Epidermal melanocyte (primary cell): ENCODE measurements around the gene GRK2.
"Not testable (repeated sequence)": the region's sequence is repeated elsewhere in the genome, so short reads cannot be mapped to it uniquely, and the experiment has no call there.

ENCODE experiments used
- DNase-seq: peaks from one replicate; pipeline ENCODE4 v3.0.0; 2011; ENCODE audit warnings: low spot score; ENCODE audit not compliant: insufficient read length

GRK2 gene

GRCh38 chr11:67266449-67267187 is at the start of gene GRK2:
GRK2 (plus strand) TSS chr11:67266473; CDS start chr11:67266700, 227 bp downstream.
- DNase-seq = no peak

DNA sequence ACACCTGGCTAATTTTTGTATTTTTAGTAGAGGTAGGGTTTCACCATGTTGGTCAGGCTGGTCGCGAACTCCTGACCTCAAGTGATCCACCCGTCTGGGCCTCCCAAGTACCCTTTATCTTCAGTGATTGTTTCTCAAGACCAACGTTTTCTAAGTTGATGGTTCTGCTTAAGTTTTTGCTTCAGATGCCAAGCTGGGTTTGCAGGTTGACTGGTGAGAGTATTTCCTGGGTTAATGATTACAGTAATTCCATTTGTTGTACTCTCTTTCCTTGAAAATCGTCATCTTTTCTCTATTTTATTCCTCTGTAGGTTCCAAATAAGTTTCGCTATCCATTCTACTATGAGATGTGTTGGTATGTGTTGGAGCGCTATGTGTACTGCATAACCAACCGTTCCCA is 38.5 kb upstream of the GRK2 start:
- DNase-seq = no peak

DNA sequence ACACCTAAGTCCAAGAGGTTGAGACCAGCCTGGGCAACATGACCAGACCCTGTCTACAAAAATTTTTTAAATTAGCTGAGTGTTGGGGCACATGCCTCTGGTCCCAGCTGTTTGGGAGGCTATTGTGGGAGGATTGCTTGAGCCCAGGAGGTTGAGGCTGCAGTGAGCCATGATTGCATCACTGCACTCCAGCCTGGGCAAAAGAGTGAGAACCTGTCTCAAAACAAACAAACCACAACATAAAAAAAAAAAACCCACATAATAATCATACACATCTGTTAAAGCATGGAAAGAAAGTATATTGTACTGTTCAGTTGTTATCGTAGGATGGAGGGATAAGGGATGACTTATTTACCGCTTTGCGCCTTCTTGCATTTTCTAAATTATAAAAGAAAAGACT is 35.9 kb upstream of the GRK2 start:
- DNase-seq = no peak

GRCh38 chr11:67230886-67231285 is 35.4 kb upstream of the GRK2 start:
- DNase-seq = no peak

DNA sequence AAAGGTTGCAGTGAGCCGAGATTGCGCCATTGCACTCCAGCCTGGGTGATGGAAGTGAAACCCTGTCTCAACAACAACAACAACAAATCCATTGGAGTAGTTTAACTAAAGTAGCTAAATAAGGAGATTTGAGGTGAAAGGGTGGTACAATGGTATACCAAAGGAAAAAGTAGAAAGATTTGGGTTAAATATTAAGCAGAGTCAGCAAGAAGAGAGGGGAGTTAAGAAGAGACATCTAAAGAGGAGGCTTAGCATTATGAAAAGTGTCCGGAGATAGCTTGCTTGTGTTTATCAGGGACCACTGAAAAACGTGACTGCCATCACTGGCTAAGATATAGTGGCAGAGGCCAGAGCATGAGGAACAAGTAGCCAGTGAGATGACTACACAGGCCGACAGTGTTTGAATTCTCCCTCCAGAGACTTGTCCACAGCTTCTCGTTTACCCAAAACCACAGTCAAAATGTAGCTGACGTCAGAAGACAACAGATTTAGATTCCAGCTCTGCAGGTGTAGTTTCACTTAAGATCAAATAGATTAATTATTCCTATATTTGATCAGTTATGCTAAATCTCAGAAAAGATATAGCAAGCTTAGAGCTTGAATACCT is 32.6 kb upstream of the GRK2 start:
- no peak for DNase-seq

DNA sequence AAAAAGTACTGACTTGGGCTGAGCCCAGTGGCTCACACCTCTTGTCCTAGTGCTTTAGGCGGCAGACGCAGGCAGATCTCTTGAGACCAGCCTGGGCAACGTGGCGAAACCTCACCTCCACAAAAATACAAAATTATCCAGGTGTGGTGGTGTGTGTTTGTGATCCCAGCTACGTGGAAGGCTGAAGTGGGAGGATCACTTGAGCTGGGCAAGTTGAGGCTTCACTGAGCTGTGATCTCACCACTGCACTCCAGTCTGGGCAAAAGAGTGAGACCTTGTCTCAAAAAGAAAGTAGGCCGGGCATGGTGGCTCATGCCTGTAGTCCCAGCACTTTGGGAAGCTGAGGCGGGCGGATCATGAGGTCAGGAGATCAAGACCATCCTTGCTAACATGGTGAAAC is 31.7 kb upstream of the GRK2 start:
- DNase-seq = not testable (repeated sequence)

DNA sequence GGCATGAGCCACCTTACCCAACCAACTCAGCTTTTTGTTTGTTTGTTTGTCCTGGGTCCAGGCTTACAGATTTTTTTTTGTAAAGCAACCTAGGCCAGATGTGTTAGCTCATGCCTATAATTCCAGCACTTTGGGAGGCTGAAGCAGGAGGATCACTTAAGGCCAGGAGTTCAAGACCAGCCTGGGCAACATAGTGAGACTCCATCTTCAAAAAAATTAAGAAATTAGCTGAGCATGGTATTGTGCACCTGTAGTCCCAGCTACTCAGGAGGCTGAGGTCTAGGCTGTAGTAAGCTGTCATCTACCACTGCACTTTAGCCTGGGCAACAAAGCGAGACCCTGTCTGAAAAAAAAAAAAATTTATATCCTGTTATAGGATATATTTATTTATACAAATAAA is 28.7 kb upstream of the GRK2 start:
- DNase-seq = no peak

DNA sequence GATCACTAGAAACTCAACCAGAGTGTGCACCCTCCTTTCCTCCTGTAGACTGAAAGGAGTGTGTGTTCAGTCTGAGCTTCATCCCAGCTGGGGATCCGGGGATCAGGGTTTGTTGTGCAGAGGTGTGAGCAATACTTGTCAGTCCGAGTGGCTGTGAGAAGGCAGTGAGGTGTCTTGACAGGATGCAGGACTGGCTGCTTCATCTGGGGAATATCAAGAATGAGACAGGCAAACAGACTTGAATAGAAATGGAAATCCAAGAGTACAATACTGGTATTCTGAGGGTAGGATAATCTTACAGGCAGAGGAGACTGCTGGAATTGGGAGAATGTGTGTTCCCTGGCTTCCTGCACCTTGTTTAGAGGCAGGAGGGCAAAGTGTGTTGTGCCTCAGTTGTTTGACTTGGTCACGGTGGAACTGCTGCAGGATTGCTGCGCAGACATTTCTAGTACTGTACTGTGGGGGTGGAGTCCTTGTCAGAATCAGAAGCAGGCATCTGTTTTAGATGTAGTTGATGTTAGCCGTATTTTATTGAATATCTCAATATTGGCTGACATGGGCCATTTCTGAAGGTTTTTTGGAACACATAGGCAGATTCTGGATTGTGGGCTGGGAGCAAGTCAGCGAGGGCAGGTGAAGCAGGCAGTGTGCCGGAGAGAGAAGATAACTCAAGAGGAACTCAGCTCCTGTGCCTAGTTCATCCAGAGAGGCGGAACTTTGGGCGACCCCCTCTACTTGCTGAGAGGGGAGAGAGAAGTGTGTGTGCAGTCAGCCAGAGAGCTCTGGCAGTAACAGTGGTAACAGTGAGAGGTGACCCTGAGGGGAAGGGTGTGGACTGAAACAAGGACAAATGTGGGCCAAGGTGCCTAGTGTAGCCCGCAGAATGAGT is 27.1 kb upstream of the GRK2 start:
- DNase-seq = no peak

DNA sequence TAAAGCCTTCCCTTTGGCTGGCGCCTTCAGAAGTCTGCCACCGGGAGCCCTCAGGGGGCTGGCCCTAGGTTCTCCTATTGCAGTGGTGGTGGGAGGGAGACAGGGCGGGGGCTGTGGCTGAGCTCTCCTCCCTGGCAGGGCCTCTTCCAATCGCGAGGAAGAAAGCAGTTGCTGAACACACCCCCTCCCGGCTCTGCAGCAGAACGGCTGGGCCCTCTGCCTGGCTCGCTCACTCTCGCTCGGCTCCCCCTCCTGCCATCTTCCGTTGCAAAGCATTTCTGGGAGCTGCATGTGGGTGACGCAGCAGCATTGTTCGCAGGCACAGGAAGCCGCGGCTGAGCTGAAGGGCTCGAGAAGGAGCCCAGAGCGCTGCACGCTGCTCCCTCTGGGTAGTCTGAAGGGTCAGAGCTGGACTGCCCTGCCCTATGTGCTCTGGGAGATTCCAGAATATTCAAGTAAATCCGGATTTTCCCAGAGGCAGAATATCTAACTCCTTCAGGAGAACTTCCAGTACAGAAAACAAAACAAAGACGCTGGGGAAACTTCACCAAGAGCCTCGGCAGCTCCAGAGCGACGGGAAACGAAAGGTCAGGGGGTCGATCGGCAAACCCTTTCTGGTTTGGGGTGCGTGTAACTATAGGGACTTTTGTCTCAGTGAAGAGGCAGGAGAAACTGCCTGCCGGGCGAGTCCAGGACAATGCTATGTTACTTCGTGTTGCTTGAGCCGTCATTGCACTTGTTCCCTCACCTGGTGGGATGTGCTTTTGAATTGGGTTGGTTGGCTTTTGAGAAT is 26.3 kb upstream of the GRK2 start:
- DNase-seq = peak; percentile 76

DNA sequence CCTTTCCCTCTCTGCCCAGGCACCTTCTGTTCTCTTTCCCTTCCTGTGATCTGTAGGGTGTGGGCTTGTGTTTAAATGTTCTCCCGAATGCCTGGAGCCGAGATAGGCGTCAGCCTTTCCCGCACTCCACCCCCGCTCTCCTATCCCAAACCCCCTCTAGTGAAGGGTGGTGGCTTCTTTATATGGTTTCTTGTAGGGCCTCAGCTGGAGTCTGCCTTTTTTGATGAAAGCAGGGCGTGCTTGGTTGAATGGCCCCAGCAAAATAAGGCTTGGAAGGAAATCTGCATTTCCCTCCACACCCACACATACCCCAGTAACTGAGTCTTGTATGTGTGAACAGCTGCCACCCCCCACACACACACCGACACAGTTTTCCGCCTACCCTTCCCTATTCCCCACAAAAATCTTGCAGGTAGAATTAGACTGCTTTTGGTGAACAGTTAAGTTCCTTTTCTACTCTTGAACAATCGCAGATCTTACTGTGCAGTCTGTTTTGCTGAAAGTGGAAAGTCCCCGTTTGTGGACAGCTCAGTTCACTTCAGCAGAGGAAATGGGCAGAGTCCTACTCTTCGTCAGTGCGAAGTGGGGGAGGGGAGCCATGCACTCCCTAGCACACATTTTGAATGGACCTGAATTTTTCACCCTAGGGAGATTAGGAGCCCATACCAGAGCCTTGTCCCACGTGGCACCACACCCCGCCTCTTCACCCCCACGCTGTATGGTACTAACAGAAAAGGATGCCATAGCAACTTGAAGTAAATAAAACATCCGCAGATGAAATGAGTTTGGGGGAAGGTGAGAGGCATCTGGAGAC is 25.5 kb upstream of the GRK2 start:
- no peak for DNase-seq

- DNase-seq = no peak
Observed at GRCh38 chr11:67242548-67242947, 23.7 kb upstream of the GRK2 start.

GRCh38 chr11:67243051-67243450 is 23.2 kb upstream of the GRK2 start:
- DNase-seq = no peak

- DNase-seq = no peak
Observed at GRCh38 chr11:67245046-67245445, 21.2 kb upstream of the GRK2 start.

- DNase-seq = no peak
Observed at GRCh38 chr11:67247946-67248550, 18.2 kb upstream of the GRK2 start.

DNA sequence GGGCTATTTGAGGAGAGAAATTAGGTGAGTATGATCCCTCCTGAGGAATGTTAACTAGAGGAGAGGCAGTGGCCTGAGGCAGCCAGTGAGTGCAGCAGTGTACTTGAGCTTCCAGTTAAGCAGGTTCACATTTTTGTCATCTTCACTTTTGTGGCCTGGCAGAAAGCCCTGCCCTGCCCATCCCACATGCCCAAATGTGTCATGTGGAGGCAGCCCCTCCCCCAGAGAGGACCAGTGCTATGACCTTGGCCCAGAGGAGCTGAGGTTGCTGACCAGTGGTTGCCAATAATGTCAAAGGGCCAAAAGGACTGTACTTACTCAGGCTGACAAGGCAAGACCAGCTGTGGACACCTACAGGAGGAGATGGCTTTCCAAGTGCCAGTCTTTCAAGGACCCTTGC is 17.6 kb upstream of the GRK2 start:
- no peak for DNase-seq

DNA sequence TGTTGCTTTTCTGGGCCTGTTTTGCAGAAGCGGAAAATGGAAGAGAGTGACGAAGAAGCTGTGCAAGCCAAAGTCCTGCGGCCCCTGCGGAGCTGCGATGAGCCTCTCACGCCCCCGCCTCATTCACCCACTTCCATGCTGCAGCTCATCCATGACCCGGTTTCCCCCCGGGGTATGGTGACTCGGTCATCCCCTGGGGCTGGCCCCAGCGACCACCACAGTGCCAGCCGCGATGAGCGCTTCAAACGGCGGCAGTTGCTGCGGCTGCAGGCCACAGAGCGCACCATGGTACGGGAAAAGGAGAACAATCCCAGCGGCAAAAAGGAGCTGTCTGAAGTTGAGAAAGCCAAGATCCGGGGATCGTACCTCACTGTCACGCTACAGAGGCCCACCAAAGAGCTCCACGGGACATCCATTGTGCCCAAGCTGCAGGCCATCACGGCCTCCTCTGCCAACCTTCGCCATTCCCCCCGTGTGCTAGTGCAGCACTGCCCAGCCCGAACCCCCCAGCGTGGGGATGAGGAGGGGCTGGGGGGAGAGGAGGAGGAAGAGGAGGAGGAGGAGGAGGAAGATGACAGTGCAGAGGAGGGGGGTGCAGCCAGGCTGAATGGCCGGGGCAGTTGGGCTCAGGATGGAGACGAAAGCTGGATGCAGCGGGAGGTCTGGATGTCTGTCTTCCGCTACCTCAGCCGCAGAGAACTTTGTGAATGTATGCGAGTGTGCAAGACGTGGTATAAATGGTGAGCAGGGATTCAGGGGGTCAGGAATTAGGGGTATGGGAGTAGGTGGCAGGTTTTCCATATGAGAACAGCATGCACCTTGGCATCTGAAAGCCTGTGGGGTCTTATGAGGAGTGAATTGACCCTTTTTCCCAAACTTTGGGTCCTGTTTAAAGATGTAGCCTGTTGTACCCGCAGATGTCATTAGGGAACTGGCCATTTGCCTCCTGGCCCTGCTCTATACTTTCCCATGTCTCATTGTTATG is 15.9 kb upstream of the GRK2 start:
- DNase-seq = no peak

GRCh38 chr11:67251841-67252240 is 14.4 kb upstream of the GRK2 start:
- no peak for DNase-seq

GRCh38 chr11:67252831-67253239 is 13.4 kb upstream of the GRK2 start:
- peak; percentile 69 for DNase-seq
